Raji (cell line): ENCODE results near the gene KIF16B.

Experiments used
- POLR2A ChIP-seq: IDR thresholded peaks from 2 replicates; pipeline ENCODE4 v1.6.1; 2011; ENCODE audit warnings: low read depth, low read length, control low read depth; ENCODE audit not compliant: insufficient read depth

The KIF16B gene

GRCh38 chr20:16544949-16545348 lies 28.3 kb downstream of the KIF16B start:
- no peak for TF ChIP-seq POLR2A

- no peak for TF ChIP-seq POLR2A
Measured at GRCh38 chr20:16542477-16542876, 30.8 kb downstream of the KIF16B start.

GRCh38 chr20:16541878-16542277 lies 31.4 kb downstream of the KIF16B start:
- TF ChIP-seq POLR2A = no peak

- TF ChIP-seq POLR2A = no peak
Measured at GRCh38 chr20:16541226-16541625, 32.0 kb downstream of the KIF16B start.

GRCh38 chr20:16539280-16540021 lies 33.8 kb downstream of the KIF16B start:
- TF ChIP-seq POLR2A = no peak

GRCh38 chr20:16538779-16539178 lies 34.5 kb downstream of the KIF16B start:
- TF ChIP-seq POLR2A = no peak

- TF ChIP-seq POLR2A = no peak
Measured at GRCh38 chr20:16537918-16538317, 35.3 kb downstream of the KIF16B start.

GRCh38 chr20:16537025-16537665 lies 36.1 kb downstream of the KIF16B start:
- no peak for TF ChIP-seq POLR2A

- no peak for TF ChIP-seq POLR2A
Measured at GRCh38 chr20:16535277-16535676, 38.0 kb downstream of the KIF16B start.

- TF ChIP-seq POLR2A = no peak
Measured at GRCh38 chr20:16533502-16533901, 39.7 kb downstream of the KIF16B start.

GRCh38 chr20:16531485-16531884 lies 41.8 kb downstream of the KIF16B start:
- TF ChIP-seq POLR2A = no peak

- TF ChIP-seq POLR2A = no peak
Measured at GRCh38 chr20:16530201-16530681, 43.0 kb downstream of the KIF16B start.

- no peak for TF ChIP-seq POLR2A
Measured at GRCh38 chr20:16528078-16528477, 45.2 kb downstream of the KIF16B start.

GRCh38 chr20:16527438-16527837 lies 45.8 kb downstream of the KIF16B start:
- TF ChIP-seq POLR2A = no peak

- no peak for TF ChIP-seq POLR2A
Measured at GRCh38 chr20:16526433-16527380, 46.5 kb downstream of the KIF16B start.
